ENCODE data around the gene SYNDIG1. TPM values are rescaled to one million over a fixed set of nuclear protein-coding genes. Genes with fewer than 3 reads are reported as not detected.

The SYNDIG1 gene
- polyA plus RNA-seq, 1 of the 3 experiments (the other 2 are of a cell fraction) = not detected

GRCh38 chr20:24575811-24576210 lies 106.4 kb downstream of the SYNDIG1 start:
- H3K9ac ChIP-seq = no peak overlapping the region
- no peak overlapping the region for H3K4me2 ChIP-seq
- H3K79me2 ChIP-seq (ENCODE audit: insufficient read depth) = no peaks in the 10 kb centered on the region
- no peaks in the 10 kb centered on the region for H3K9me3 ChIP-seq
- H3K27ac ChIP-seq (ENCODE audit: low read depth in 2 of 2, low read length in 1 of 2) = no peak overlapping the region
- H3F3A ChIP-seq (replicated peaks; ENCODE audit: insufficient read depth) = no peaks in the 10 kb centered on the region
- ChIA-PET CTCF (no interaction called here), POLR2A (no interaction called here)
- H3K4me3 ChIP-seq (ENCODE audit: low read depth in 2 of 2, low read length in 1 of 2) = no peak overlapping the region
- H3K9me2 ChIP-seq = no peaks in the 10 kb centered on the region
- H3K27me3 ChIP-seq (ENCODE audit: insufficient read depth) = no peaks in the 10 kb centered on the region
- no peak for DNase-seq
- 45% methylated on average over 4 of the region's 4 CpGs for WGBS (ENCODE audit: low lambda C conversion rate)
- H4K20me1 ChIP-seq (ENCODE audit: insufficient read depth) = no peaks in the 10 kb centered on the region
- no peaks in the 10 kb centered on the region for H3K4me1 ChIP-seq (ENCODE audit: control insufficient read depth in 1 of 2, insufficient read depth in 2 of 2, low read depth in 1 of 2, low read length in 1 of 2)
- H3K36me3 ChIP-seq (replicated peaks in 1 of 2; ENCODE audit: control insufficient read depth in 1 of 2, insufficient read depth in 2 of 2, low read length in 1 of 2) = no peaks in the 10 kb centered on the region
- TF ChIP-seq MAX (IDR thresholded peaks at IDR 0.05; ENCODE audit: low read depth) (no peak), SMC3 (IDR thresholded peaks at IDR 0.05; ENCODE audit: low read depth, low read length) (no peak), POLR2AphosphoS5 (IDR thresholded peaks at IDR 0.05; ENCODE audit: low read depth, low read length) (no peak), EZH2phosphoT487 (IDR thresholded peaks at IDR 0.05; ENCODE audit: borderline replicate concordance, low read depth) (no peak), RFX5 (IDR thresholded peaks at IDR 0.05; ENCODE audit: low read length) (no peak), JUND (IDR thresholded peaks at IDR 0.05) (no peak), GATA2 (CRISPR knock-in tag; IDR thresholded peaks at IDR 0.05) (no peak), FOXJ3 (CRISPR knock-in tag; IDR thresholded peaks at IDR 0.05) (no peak), TAF1 (IDR thresholded peaks at IDR 0.05; ENCODE audit: borderline replicate concordance, low read depth, low read length) (no peak), SIN3A (IDR thresholded peaks at IDR 0.05; ENCODE audit: borderline replicate concordance, low read depth, low read length) (no peak), TEAD4 (IDR thresholded peaks at IDR 0.05; ENCODE audit: borderline replicate concordance, insufficient read depth) (no peak), PBX3 (IDR thresholded peaks at IDR 0.05) (no peak), NFIC (IDR thresholded peaks at IDR 0.05; ENCODE audit: borderline replicate concordance) (no peak), RCOR1 (IDR thresholded peaks at IDR 0.05; ENCODE audit: low read length) (no peak), IRF3 (IDR thresholded peaks at IDR 0.05; ENCODE audit: low read depth, low read length) (no peak), FOXM1 (IDR thresholded peaks at IDR 0.05; ENCODE audit: low read depth) (no peak), MXI1 (IDR thresholded peaks at IDR 0.05; ENCODE audit: low read depth, low read length) (no peak), GABPA (IDR thresholded peaks at IDR 0.05; ENCODE audit: low read depth) (no peak), RXRA (IDR thresholded peaks at IDR 0.05; ENCODE audit: borderline replicate concordance, low read depth) (no peak)
- H2AFZ ChIP-seq (ENCODE audit: low read depth) = no peak overlapping the region

All from SK-N-SH (cell line).